ENCODE measurements around the gene SLC49A3. TPM values are rescaled to one million over a fixed set of nuclear protein-coding genes. Genes with fewer than 3 reads are reported as not detected.
"Not testable (repeated sequence)": the region's sequence is repeated elsewhere in the genome, so short reads cannot be mapped to it uniquely, and the experiment has no call there.

SLC49A3 gene
- total RNA-seq, 1 experiment from 2014 or later = 0.47 TPM

DNA sequence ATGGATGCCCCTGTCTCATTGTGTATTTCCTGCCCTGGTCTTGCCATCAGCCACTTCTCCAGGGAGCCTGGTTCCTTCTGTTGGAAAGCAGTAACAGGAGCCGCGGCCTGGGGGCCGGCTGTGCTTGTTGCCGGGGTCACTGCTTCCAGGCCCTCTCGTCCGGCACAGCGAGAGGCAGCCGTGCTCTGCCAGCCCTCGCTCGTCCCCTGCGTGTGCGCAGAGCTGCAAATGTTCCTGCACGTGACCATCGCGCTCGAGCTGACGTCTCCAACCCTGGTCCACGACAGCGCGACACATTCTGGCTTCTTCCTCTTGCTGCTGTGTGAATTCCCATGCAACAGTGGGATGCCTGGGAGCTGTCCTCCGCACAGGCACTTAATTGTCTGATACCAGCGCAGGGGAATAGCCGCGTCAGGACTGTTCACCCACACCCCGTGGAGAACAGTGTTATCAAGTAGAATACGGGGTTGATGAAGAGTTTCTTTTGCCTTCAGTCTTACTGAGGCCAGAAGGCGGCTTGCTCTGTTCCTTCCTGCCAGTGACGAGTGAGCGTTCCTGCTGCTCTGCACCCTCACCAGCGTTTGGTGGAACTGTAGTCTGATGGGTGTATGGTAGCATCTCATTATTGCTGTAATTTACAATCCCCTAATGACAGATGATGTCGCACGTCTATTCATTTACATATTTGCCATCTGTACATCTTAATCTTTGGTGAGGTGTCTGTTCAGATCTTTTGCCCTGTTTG, 51.2 kb downstream of the SLC49A3 start:
- no TSS peak for BruUV-seq (replicated peaks)
- intact Hi-C loops (cut with micrococcal nuclease; ENCODE audit: unreplicated experiment) = no loop called here
- ChIA-PET CTCF (no interaction called here), POLR2A (ENCODE audit: low non-redundant PET) (no interaction called here)
- H3K4me3 ChIP-seq (ENCODE audit: low read depth, low read length, poor library complexity, severe bottlenecking) = no peak overlapping the region
- H3K27me3 ChIP-seq (replicated peaks; ENCODE audit: insufficient read depth, low read depth, low read length, poor library complexity) = peaks cover 15% of the 10 kb centered on the region
- TF ChIP-seq, protein P1, sequence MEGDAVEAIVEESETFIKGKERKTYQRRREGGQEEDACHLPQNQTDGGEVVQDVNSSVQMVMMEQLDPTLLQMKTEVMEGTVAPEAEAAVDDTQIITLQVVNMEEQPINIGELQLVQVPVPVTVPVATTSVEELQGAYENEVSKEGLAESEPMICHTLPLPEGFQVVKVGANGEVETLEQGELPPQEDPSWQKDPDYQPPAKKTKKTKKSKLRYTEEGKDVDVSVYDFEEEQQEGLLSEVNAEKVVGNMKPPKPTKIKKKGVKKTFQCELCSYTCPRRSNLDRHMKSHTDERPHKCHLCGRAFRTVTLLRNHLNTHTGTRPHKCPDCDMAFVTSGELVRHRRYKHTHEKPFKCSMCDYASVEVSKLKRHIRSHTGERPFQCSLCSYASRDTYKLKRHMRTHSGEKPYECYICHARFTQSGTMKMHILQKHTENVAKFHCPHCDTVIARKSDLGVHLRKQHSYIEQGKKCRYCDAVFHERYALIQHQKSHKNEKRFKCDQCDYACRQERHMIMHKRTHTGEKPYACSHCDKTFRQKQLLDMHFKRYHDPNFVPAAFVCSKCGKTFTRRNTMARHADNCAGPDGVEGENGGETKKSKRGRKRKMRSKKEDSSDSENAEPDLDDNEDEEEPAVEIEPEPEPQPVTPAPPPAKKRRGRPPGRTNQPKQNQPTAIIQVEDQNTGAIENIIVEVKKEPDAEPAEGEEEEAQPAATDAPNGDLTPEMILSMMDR (conservative IDR thresholded peaks at IDR 0.05; ENCODE audit: low read depth, low read length) = no peak
- TF ChIP-seq EZH2 (IDR thresholded peaks at IDR 0.05; ENCODE audit: borderline replicate concordance, low read depth, low read length, poor library complexity, severe bottlenecking) = peak; percentile 40
- DNase-seq (ENCODE audit: low spot score) = no peak
- H3K27ac ChIP-seq (ENCODE audit: low read depth, low read length, poor library complexity, severe bottlenecking) = no peak overlapping the region
- no peaks in the 10 kb centered on the region for H3K9me3 ChIP-seq (ENCODE audit: low read depth, low read length, poor library complexity, severe bottlenecking)
- no peaks in the 10 kb centered on the region for H3K36me3 ChIP-seq (ENCODE audit: insufficient read depth, low read length, poor library complexity, severe bottlenecking)
- no peaks in the 10 kb centered on the region for H3K4me1 ChIP-seq (ENCODE audit: insufficient read depth, low read length, poor library complexity, severe bottlenecking)

DNA sequence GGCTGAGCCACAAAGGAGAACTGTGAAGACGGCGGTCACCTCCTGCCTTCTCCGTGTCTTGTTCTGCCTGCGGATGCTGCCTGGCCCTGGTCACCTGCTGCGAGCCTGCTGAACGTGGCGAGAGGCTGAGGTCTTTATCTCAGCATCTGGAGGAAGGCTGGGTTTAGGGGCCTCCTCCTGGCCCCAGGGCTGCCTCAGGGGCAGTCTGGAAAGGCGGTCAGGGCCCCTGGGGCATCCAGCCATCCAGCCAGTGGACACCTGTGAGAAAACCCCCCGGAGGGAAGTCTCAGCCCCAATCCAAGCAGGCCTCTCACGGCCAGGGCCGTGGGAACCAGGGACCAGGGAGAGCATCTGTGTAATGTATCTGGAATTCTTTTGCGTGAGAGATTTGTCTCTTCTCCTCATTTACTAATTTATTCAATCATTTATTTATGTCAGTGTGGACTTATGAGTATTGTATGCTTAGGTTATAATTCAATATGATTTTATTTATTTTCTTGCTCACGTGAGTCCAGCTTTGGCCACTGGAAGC, 52.3 kb downstream of the SLC49A3 start:
- DNase-seq (ENCODE audit: low spot score) = no peak
- no peaks in the 10 kb centered on the region for H3K36me3 ChIP-seq (ENCODE audit: insufficient read depth, low read length, poor library complexity, severe bottlenecking)
- ChIA-PET POLR2A (ENCODE audit: low non-redundant PET) (no interaction called here), CTCF (no interaction called here)
- BruUV-seq (replicated peaks) = no TSS peak
- H3K4me3 ChIP-seq (ENCODE audit: low read depth, low read length, poor library complexity, severe bottlenecking) = no peak overlapping the region
- no peaks in the 10 kb centered on the region for H3K9me3 ChIP-seq (ENCODE audit: low read depth, low read length, poor library complexity, severe bottlenecking)
- H3K27me3 ChIP-seq (replicated peaks; ENCODE audit: insufficient read depth, low read depth, low read length, poor library complexity) = peaks cover 15% of the 10 kb centered on the region
- TF ChIP-seq, protein P1 (conservative IDR thresholded peaks at IDR 0.05; ENCODE audit: low read depth, low read length) = no peak
- TF ChIP-seq EZH2 (IDR thresholded peaks at IDR 0.05; ENCODE audit: borderline replicate concordance, low read depth, low read length, poor library complexity, severe bottlenecking) = no peak
- no peak overlapping the region for H3K27ac ChIP-seq (ENCODE audit: low read depth, low read length, poor library complexity, severe bottlenecking)
- no peaks in the 10 kb centered on the region for H3K4me1 ChIP-seq (ENCODE audit: insufficient read depth, low read length, poor library complexity, severe bottlenecking)
- intact Hi-C loops (cut with micrococcal nuclease; ENCODE audit: unreplicated experiment) = no loop called here

DNA sequence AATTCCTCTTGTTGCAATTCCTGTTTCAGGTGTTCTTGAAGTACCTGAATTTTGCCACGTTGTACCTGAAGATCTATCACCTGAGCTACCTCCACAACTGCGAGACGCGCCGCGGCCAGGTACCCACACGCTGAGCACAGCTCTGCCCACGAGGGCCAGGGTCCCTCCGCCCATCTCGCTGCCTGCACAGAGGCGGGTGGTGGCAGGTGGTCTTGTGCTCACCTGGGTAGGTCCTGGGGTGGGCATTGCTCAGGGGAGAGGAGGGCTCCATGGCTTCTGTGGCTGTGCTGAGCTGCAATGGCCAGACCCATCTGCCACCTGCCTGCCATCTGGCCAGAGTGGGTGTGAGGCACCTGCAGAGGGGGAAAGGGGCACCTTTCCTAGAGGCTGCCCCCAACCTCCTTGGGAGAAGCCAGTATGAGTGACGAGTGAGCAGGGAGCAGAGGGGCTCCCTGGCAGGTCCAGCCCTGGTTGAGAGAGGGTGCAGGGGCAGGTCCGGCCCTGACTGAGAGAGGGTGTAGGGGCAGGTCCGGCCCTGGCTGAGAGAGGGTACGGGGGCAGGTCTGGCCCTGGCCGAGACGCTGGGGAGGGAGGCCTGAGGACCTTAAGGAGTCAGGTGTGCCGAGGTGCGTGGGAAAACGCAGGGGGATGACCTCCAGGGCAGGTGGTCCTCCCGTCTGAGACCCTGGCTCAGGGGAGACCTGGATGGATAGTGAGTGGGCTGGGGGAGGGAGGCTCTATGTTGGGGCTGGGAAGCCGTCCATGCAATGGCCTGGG, 52.9 kb downstream of the SLC49A3 start:
- TF ChIP-seq, protein P1 (conservative IDR thresholded peaks at IDR 0.05; ENCODE audit: low read depth, low read length) = no peak
- TF ChIP-seq EZH2 (IDR thresholded peaks at IDR 0.05; ENCODE audit: borderline replicate concordance, low read depth, low read length, poor library complexity, severe bottlenecking) = no peak
- ChIA-PET POLR2A (ENCODE audit: low non-redundant PET) (no interaction called here), CTCF (no interaction called here)
- peaks cover 15% of the 10 kb centered on the region for H3K27me3 ChIP-seq (replicated peaks; ENCODE audit: insufficient read depth, low read depth, low read length, poor library complexity)
- no peaks in the 10 kb centered on the region for H3K36me3 ChIP-seq (ENCODE audit: insufficient read depth, low read length, poor library complexity, severe bottlenecking)
- no peaks in the 10 kb centered on the region for H3K9me3 ChIP-seq (ENCODE audit: low read depth, low read length, poor library complexity, severe bottlenecking)
- BruUV-seq (replicated peaks) = no TSS peak
- H3K4me3 ChIP-seq (ENCODE audit: low read depth, low read length, poor library complexity, severe bottlenecking) = no peak overlapping the region
- no peak overlapping the region for H3K27ac ChIP-seq (ENCODE audit: low read depth, low read length, poor library complexity, severe bottlenecking)
- intact Hi-C loops (cut with micrococcal nuclease; ENCODE audit: unreplicated experiment) = no loop called here
- no peaks in the 10 kb centered on the region for H3K4me1 ChIP-seq (ENCODE audit: insufficient read depth, low read length, poor library complexity, severe bottlenecking)
- DNase-seq (ENCODE audit: low spot score) = no peak

DNA sequence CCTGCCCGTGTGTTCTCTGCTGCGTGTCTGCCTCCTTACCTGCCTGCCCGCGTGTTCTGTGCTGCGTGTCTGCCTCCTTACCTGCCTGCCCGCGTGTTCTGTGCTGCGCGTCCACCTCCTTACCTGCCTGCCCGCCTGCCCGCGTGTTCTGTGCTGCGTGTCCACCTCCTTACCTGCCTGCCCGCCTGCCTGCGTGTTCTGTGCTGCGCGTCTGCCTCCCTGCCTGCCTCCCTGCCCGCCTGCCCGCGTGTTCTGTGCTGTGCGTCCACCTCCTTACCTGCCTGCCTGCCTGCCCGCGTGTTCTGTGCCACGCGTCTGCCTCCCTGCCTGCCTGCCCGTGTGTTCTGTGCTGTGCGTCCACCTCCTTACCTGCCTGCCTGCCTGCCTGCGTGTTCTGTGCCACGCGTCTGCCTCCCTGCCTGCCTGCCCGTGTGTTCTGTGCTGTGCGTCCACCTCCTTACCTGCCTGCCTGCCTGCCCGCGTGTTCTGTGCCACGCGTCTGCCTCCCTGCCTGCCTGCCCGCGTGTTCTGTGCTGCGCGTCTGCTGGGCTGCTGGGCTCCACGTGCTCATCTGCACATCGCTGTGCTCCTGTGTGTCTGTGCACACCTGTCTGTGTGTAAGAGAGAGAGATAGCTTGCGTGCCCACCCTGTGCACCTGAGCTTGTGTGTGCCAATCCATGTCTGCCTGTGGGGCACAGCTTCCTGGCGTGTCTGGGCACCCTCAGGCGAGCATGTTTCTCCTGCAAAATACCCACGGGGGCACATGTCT, 53.7 kb downstream of the SLC49A3 start:
- CTCF ChIA-PET; H3K4me3 ChIP-seq (ENCODE audit: low read depth, low read length, poor library complexity, severe bottlenecking); H3K27ac ChIP-seq (ENCODE audit: low read depth, low read length, poor library complexity, severe bottlenecking); BruUV-seq (replicated peaks); H3K36me3 ChIP-seq (ENCODE audit: insufficient read depth, low read length, poor library complexity, severe bottlenecking); intact Hi-C loops (cut with micrococcal nuclease; ENCODE audit: unreplicated experiment); H3K4me1 ChIP-seq (ENCODE audit: insufficient read depth, low read length, poor library complexity, severe bottlenecking); H3K9me3 ChIP-seq (ENCODE audit: low read depth, low read length, poor library complexity, severe bottlenecking); POLR2A ChIA-PET (ENCODE audit: low non-redundant PET); DNase-seq (ENCODE audit: low spot score): not testable (repeated sequence)
- H3K27me3 ChIP-seq (replicated peaks; ENCODE audit: insufficient read depth, low read depth, low read length, poor library complexity) = peaks cover 15% of the 10 kb centered on the region

All from A673 (cell line).